K562 (cell line): Measurements from ENCODE around the gene CDT1. TPM values are rescaled to one million over a fixed set of nuclear protein-coding genes. Genes with fewer than 3 reads are reported as not detected.

Source experiments
- ATAC-seq: fragments of 200-7000 bp; cut with Tn5 transposase; 3 replicates; pipeline ENCODE4 v1.9.1; 2020; ENCODE audit warnings: moderate library complexity
- BruUV-seq: library from RNA; stranded (reverse); fragments of 400-500 nt; replicated peaks from 2 replicates; lab custom pipeline; 2021; lab: Mats Ljungman, UMichigan
- CTCF ChIA-PET: fragments of 300-600 bp; formaldehyde crosslinking; extraction: SDS; loops from one replicate; lab custom pipeline; 2021; ENCODE audit warnings: low intra/inter-chr PET ratio; lab: Yijun Ruan, JAX
- POLR2A ChIA-PET: fragments of 300-600, 350-650 bp; sonication (Branson Sonifier 250); formaldehyde crosslinking; extraction: SDS; loops from one replicate; lab custom pipeline; 2021; ENCODE audit warnings: antibody characterized with exemption, inconsistent platforms; lab: Yijun Ruan, JAX
- DNase-seq, 4 experiments: peaks; one replicate each; pipeline versions ENCODE4 v3.0.0 to v3.0.0-alpha.2; 2011 to 2018; ENCODE audit warnings: low spot score in 3 of 4, mixed read lengths in 3 of 4; ENCODE audit errors: extremely low read depth in 1 of 4
- FAIRE-seq: peaks from 2 replicates; lab custom pipeline; 2011; peaks lifted over from hg19 to GRCh38; lab: Jason Lieb, UNC
- H2AFZ ChIP-seq: 2 replicates; pipeline ENCODE4 v1.6.0; 2011; ENCODE audit warnings: low read depth, low read length, control low read depth, inconsistent platforms
- H3K27ac ChIP-seq: fragments of 200-600 bp; 3 replicates; pipeline ENCODE4 v1.8.0; 2011; ENCODE audit warnings: low read depth, mild to moderate bottlenecking, control low read depth, inconsistent platforms, low read length, moderate library complexity, mixed read lengths; ENCODE audit errors: extremely low read depth
- H3K27me3 ChIP-seq, 2 experiments: fragments of 300-600 bp in 1 of 2; 2 replicates in 1 of 2; 3 replicates in 1 of 2; pipeline versions ENCODE4 v1.6.0 to v1.8.0; 2011; ENCODE audit warnings: inconsistent platforms in 2 of 2, low read length in 2 of 2, mild to moderate bottlenecking in 1 of 2, mixed read lengths in 1 of 2, moderate library complexity in 1 of 2; ENCODE audit not compliant: control insufficient read depth in 2 of 2, insufficient read depth in 2 of 2
- H3K36me3 ChIP-seq: fragments of 300-600 bp; 3 replicates; pipeline ENCODE4 v1.8.0; 2011; ENCODE audit warnings: mild to moderate bottlenecking, low read length, inconsistent platforms; ENCODE audit not compliant: control insufficient read depth, insufficient read depth
- H3K4me1 ChIP-seq, 2 experiments: fragments of 200-600 bp in 1 of 2; replicated peaks in 1 of 2; 2 replicates in 1 of 2; 3 replicates in 1 of 2; pipeline versions ENCODE4 v1.5.1 to v1.8.0; 2011; ENCODE audit warnings: inconsistent platforms in 2 of 2, low read length in 2 of 2, mild to moderate bottlenecking in 1 of 2, mixed read lengths in 1 of 2, moderate library complexity in 1 of 2; ENCODE audit not compliant: control insufficient read depth in 2 of 2, insufficient read depth in 2 of 2
- H3K4me2 ChIP-seq: 2 replicates; pipeline ENCODE4 v1.6.1; 2011; ENCODE audit warnings: low read length, control low read depth, inconsistent platforms, mixed read lengths; ENCODE audit not compliant: insufficient read depth
- H3K4me3 ChIP-seq: fragments of 200-600 bp; sonication (generic), shearing (Covaris generic); 2 replicates; pipeline ENCODE4 v1.5.1; 2016; ENCODE audit warnings: control low read depth, inconsistent platforms
- H3K79me2 ChIP-seq: fragments of 200-600 bp; 3 replicates; pipeline ENCODE4 v1.8.0; 2011; ENCODE audit warnings: low read length, inconsistent platforms; ENCODE audit not compliant: control insufficient read depth, insufficient read depth
- H3K9ac ChIP-seq, 2 experiments: 2 replicates each; pipeline versions ENCODE4 v1.6.0 to v1.6.1; 2011; ENCODE audit warnings: low read depth in 2 of 2, low read length in 2 of 2, control low read depth in 1 of 2, inconsistent platforms in 1 of 2, mild to moderate bottlenecking in 1 of 2, mixed read lengths in 1 of 2; ENCODE audit not compliant: insufficient read depth in 1 of 2
- H3K9me1 ChIP-seq: one replicate; pipeline ENCODE4 v1.6.0; 2011; ENCODE audit warnings: inconsistent platforms, mild to moderate bottlenecking, low read length, moderate library complexity; ENCODE audit not compliant: control insufficient read depth, insufficient read depth
- H3K9me3 ChIP-seq: replicated peaks from 2 replicates; pipeline ENCODE4 v1.5.1; 2011; ENCODE audit warnings: low read depth, low read length, inconsistent platforms; ENCODE audit not compliant: control insufficient read depth, insufficient read depth
- H4K20me1 ChIP-seq: replicated peaks from 2 replicates; pipeline ENCODE4 v1.6.1; 2011; ENCODE audit warnings: low read length, inconsistent platforms, mixed read lengths; ENCODE audit not compliant: control insufficient read depth, insufficient read depth
- CTCF ChIP-seq, 3 experiments: IDR thresholded peaks in 2 of 3; conservative IDR thresholded peaks in 1 of 3; 2 replicates each; pipeline ENCODE4 v1.5.1; 2011 to 2012; ENCODE audit warnings: low read length in 3 of 3, mild to moderate bottlenecking in 3 of 3, control low read depth in 2 of 3, improper control_type of control experiment in 1 of 3, inconsistent platforms in 1 of 3, low read depth in 1 of 3, mixed read lengths in 1 of 3, moderate library complexity in 1 of 3; ENCODE audit not compliant: insufficient read depth in 2 of 3
- FOSL1 ChIP-seq: fragments of 200-800 bp; sonication (Bioruptor generic); conservative IDR thresholded peaks from 2 replicates; pipeline ENCODE4 v1.6.1; 2016; ENCODE audit warnings: missing genetic modification characterization, missing compliant biosample characterization
- JUND ChIP-seq, 2 experiments: IDR thresholded peaks; 2 replicates in 1 of 2; 3 replicates in 1 of 2; pipeline ENCODE4 v1.6.1; 2011; ENCODE audit warnings: borderline replicate concordance in 2 of 2, low read depth in 2 of 2, low read length in 2 of 2, improper control_type of control experiment in 1 of 2, missing biosample characterization in 1 of 2, missing genetic modification characterization in 1 of 2, missing genetic modification reagents in 1 of 2
- KDM1A ChIP-seq, 2 experiments: fragments of 450-650 bp; IDR thresholded peaks; 2 replicates each; pipeline ENCODE4 v1.6.1; 2016; ENCODE audit warnings: mild to moderate bottlenecking in 2 of 2
- MYBL2 ChIP-seq, 2 experiments: fragments of 450-650 bp in 1 of 2; sonication (generic) in 1 of 2; formaldehyde crosslinking in 1 of 2; IDR thresholded peaks; 2 replicates each; pipeline versions ENCODE4 v1.6.1 to v1.8.1; 2017 to 2022; ENCODE audit warnings: borderline replicate concordance in 1 of 2, inconsistent platforms in 1 of 2, low read depth in 1 of 2, mild to moderate bottlenecking in 1 of 2, missing genetic modification reagents in 1 of 2, moderate library complexity in 1 of 2
- NFE2 ChIP-seq: IDR thresholded peaks from 2 replicates; pipeline ENCODE4 v1.6.1; 2014; ENCODE audit warnings: antibody characterized with exemption, low read depth
- POLR2A ChIP-seq: fragments of 450-650 bp; conservative IDR thresholded peaks from 2 replicates; pipeline ENCODE4 v1.6.1; 2016
- RB1 ChIP-seq: fragments of 450-650 bp; IDR thresholded peaks from 2 replicates; pipeline ENCODE4 v1.6.1; 2017; ENCODE audit warnings: low read depth, mild to moderate bottlenecking
- RFX1 ChIP-seq: fragments of 450-650 bp; IDR thresholded peaks from 2 replicates; pipeline ENCODE4 v1.6.1; 2016; ENCODE audit warnings: mild to moderate bottlenecking, moderate library complexity
- TEAD1 ChIP-seq, 2 experiments: fragments of 450-650 bp in 1 of 2; sonication (generic) in 1 of 2; formaldehyde crosslinking; IDR thresholded peaks; 2 replicates each; pipeline versions ENCODE4 v1.4.0 to v1.8.0; 2020 to 2022; ENCODE audit warnings: mild to moderate bottlenecking in 2 of 2, missing genetic modification reagents in 1 of 2
- ZBTB1 ChIP-seq: sonication (generic); formaldehyde crosslinking; IDR thresholded peaks from 2 replicates; pipeline ENCODE4 v1.8.1; 2023; ENCODE audit warnings: missing genetic modification reagents, low read depth, mild to moderate bottlenecking, borderline replicate concordance
- ZNF263 ChIP-seq: sonication (generic); formaldehyde crosslinking; IDR thresholded peaks from 2 replicates; pipeline ENCODE4 v1.8.0; 2022; ENCODE audit warnings: mild to moderate bottlenecking, missing genetic modification reagents, borderline replicate concordance
- ZNF449 ChIP-seq: fragments of 250-450 bp; sonication (Bioruptor Pico); IDR thresholded peaks from 2 replicates; pipeline ENCODE4 v1.8.0; 2022; ENCODE audit warnings: moderate library complexity, mild to moderate bottlenecking, inconsistent platforms
- ZNF511 ChIP-seq: sonication (generic); formaldehyde crosslinking; IDR thresholded peaks from 2 replicates; pipeline ENCODE4 v1.8.0; 2022; ENCODE audit warnings: mild to moderate bottlenecking, missing genetic modification reagents
- ZNF551 ChIP-seq: fragments of 250-450 bp; sonication (Bioruptor Pico); IDR thresholded peaks from 2 replicates; pipeline ENCODE4 v1.5.0; 2021; ENCODE audit warnings: mild to moderate bottlenecking, moderate library complexity
- WGBS: fragments of 100-300 bp; shearing (Covaris generic); methylation state at CpG from one replicate; pipeline ENCODE4 v1.1.6; 2016; ENCODE audit warnings: low coverage, mixed read lengths; ENCODE audit not compliant: insufficient coverage; ENCODE audit errors: missing lambda C conversion rate; 5-methylcytosine and 5-hydroxymethylcytosine counted together
- in situ Hi-C: fragments of 300-500 bp; cut with MboI; formaldehyde crosslinking; loops from 4 replicates; pipeline ENCODE4 v1.15.0; 2018; ENCODE audit warnings: inconsistent platforms, mixed read lengths
- intact Hi-C: fragments of 100-400 bp; cut with micrococcal nuclease; formaldehyde crosslinking; loops from 2 replicates; pipeline ENCODE4 v1.14.2; 2022
- polyA plus RNA-seq, 8 experiments: library from polyadenylated mRNA; depleted of rRNA in 4 of 8; stranded (reverse) in 5 of 8; unstranded in 3 of 8; fragments of >200 nt; fragmentation: Nextera tagmentation in 2 of 8; fragmentation: Illumina TruSeq in 1 of 8; extraction: Ambion mirVana in 2 of 8; extraction: Trizol in 1 of 8; gene quantifications; 2 replicates each; pipeline versions ENCODE4 v1.2.1 to v1.2.3, GENCODE V29; 2011 to 2014; ENCODE audit warnings: inconsistent platforms in 1 of 8, missing spikeins in 1 of 8
- total RNA-seq, 7 experiments: library from RNA; depleted of rRNA in 6 of 7; stranded (reverse); fragments of >200 nt in 6 of 7; fragmentation: Illumina TruSeq in 2 of 7; extraction: Trizol in 2 of 7; gene quantifications; 2 replicates each; pipeline versions ENCODE4 v1.2.1 to v1.2.3, GENCODE V29; 2011 to 2021; ENCODE audit warnings: low replicate concordance in 1 of 7

Gene CDT1
- total and polyA plus RNA-seq, 9 of the 15 experiments (the other 6 are each of a cell fraction or from before 2014, with no cell fraction given) = 0.92 to 178 (median 14.2) TPM

- Histone ChIP-seq H3K9me3 (no peaks in the 10 kb centered on the region), H3K27ac (no peak overlapping the region), H3K79me2 (no peaks in the 10 kb centered on the region), H3K9me1 (no peaks in the 10 kb centered on the region), H4K20me1 (no peaks in the 10 kb centered on the region; the same call in 1 of the 2 replicates), H3K4me1 (peaks cover 0 to 38% of the 10 kb centered on the region in 2 experiments; a peak in 2 of 5 replicates), H2AFZ (no peak overlapping the region), H3K9ac (no peak overlapping the region), H3K4me3 (no peak overlapping the region), H3K4me2 (no peak overlapping the region), H3K36me3 (no peaks in the 10 kb centered on the region), H3K27me3 (no peaks in the 10 kb centered on the region)
- ChIA-PET POLR2A (no interaction called here), CTCF (no interaction called here)
- WGBS = 53% methylated on average over 8 of the region's 13 CpGs
- TF ChIP-seq RFX1 (no peak), ZNF449 (CRISPR knock-in tag) (no peak), FOSL1 (tag) (0 out of 2 replicates have a peak, but pooled peaks have one; percentile 31), CTCF (IDR thresholded peaks at IDR 0.05 in 2 of 3, conservative IDR thresholded peaks at IDR 0.05 in 1 of 3; ENCODE audit: insufficient read depth in 2 of 3, low read depth in 1 of 3, low read length in 3 of 3) (peak in 2 of 3 experiments; percentile 9 to 46; a peak in 1 of 6 replicates), JUND (IDR thresholded peaks at IDR 0.05; ENCODE audit: borderline replicate concordance, low read depth, low read length) (peak; percentile 31; the same call in 1 of the 2 replicates), JUND (tag; IDR thresholded peaks at IDR 0.05; ENCODE audit: borderline replicate concordance, low read depth, low read length) (no peak), ZNF263 (CRISPR knock-in tag) (peak; percentile 79), POLR2A (no peak), ZBTB1 (CRISPR knock-in tag) (no peak), KDM1A (IDR thresholded peaks at IDR 0.05) (peak in 1 of 2 experiments; percentile 47; a peak in 1 of 4 replicates), NFE2 (peak; percentile 24; the same call in 1 of the 2 replicates), TEAD1 (CRISPR knock-in tag; IDR thresholded peaks at IDR 0.05) (no peak), RB1 (no peak), ZNF551 (CRISPR knock-in tag) (no peak), MYBL2 (IDR thresholded peaks at IDR 0.05; ENCODE audit: low read depth) (no peak), MYBL2 (CRISPR knock-in tag; IDR thresholded peaks at IDR 0.05; ENCODE audit: borderline replicate concordance) (no peak), ZNF511 (CRISPR knock-in tag) (no peak)
- peak; percentile 30 to 61 (median 43) for DNase-seq
- in situ Hi-C loops = no loop called here
- ATAC-seq = peak; percentile 79
- intact Hi-C loops = no loop called here
- no TSS peak for BruUV-seq
- no peak for FAIRE-seq
Measured at GRCh38 chr16:88831838-88832237, 28.2 kb downstream of the CDT1 start.
